ENCODE measurements around the gene ZP1. TPM values are rescaled to one million over a fixed set of nuclear protein-coding genes. Genes with fewer than 3 reads are reported as not detected.

ZP1 gene
- total and polyA plus RNA-seq, 2 of the 13 experiments (the other 11 are each of a cell fraction or from before 2014, with no cell fraction given) = 0.16 TPM; not detected in 1

DNA sequence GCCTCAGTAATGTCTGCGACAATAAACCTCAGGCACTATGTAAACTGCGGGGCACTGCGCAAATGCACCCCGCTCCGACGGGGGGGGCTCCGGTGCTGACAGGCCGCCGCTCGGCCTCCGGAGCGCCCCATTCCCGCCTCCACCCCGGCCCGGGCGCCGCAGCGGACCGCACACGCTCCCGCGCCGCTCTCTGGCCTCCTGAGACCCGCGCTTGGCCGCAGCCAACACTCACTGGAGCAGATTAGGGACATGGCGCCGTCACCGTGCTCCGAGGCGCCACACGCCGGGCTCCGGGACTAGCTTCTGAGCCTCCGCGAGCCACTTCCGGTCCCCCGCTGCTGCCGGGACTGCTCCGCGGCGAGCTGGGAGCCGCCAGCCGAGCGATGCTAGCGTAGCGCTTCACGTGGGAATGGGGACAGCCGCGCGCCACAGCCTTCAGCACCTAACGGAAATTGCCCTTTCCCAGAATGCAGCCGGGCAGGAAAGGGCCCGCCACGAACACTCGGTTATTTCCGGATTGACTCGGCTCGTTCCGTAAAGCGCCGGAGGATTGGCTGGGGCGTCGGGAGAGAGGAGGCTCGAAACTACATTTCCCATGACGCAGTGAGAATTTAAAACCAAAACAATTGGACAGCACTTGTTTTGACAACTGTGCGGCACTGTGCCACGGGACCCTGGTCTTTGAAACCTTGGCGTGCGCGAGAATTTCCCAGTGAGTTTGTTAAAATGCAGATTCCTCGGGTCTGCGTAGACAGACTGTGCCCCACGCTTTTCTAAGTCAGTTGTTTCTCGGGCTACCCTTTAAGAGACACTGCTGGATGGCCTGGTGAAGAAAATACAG is 39.0 kb downstream of the ZP1 start, which contains the start of gene PRPF19 (continued):
- TF ChIP-seq, protein P1, sequence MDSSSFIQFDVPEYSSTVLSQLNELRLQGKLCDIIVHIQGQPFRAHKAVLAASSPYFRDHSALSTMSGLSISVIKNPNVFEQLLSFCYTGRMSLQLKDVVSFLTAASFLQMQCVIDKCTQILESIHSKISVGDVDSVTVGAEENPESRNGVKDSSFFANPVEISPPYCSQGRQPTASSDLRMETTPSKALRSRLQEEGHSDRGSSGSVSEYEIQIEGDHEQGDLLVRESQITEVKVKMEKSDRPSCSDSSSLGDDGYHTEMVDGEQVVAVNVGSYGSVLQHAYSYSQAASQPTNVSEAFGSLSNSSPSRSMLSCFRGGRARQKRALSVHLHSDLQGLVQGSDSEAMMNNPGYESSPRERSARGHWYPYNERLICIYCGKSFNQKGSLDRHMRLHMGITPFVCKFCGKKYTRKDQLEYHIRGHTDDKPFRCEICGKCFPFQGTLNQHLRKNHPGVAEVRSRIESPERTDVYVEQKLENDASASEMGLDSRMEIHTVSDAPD (CRISPR knock-in tag; IDR thresholded peaks at IDR 0.05) = 0 out of 2 replicates have a peak, but pooled peaks have one; percentile 20
- TF ChIP-seq SAP130 (CRISPR knock-in tag; IDR thresholded peaks at IDR 0.05; ENCODE audit: low read depth) = peak; percentile 88
- TF ChIP-seq, protein P2, sequence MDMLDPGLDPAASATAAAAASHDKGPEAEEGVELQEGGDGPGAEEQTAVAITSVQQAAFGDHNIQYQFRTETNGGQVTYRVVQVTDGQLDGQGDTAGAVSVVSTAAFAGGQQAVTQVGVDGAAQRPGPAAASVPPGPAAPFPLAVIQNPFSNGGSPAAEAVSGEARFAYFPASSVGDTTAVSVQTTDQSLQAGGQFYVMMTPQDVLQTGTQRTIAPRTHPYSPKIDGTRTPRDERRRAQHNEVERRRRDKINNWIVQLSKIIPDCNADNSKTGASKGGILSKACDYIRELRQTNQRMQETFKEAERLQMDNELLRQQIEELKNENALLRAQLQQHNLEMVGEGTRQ (IDR thresholded peaks at IDR 0.05; ENCODE audit: low read depth, low read length) = no peak
- TF ChIP-seq, protein P2 (CRISPR knock-in tag; IDR thresholded peaks at IDR 0.05; ENCODE audit: borderline replicate concordance) = peak; percentile 37; the same call in 1 of the 2 replicates
- TF ChIP-seq MED13 (CRISPR knock-in tag; IDR thresholded peaks at IDR 0.05) = no peak
- no peak for TF ChIP-seq KAT2B (IDR thresholded peaks at IDR 0.05; ENCODE audit: borderline replicate concordance, low read depth, low read length)
- peak; percentile 82; the same call in 1 of the 2 replicates for TF ChIP-seq BCL3 (CRISPR knock-in tag; IDR thresholded peaks at IDR 0.05)
- peak; percentile 89 for TF ChIP-seq IRF2 (CRISPR knock-in tag; IDR thresholded peaks at IDR 0.05)
- peak; percentile 89; the same call in 1 of the 2 replicates for TF ChIP-seq DR1 (CRISPR knock-in tag; IDR thresholded peaks at IDR 0.05)
- TF ChIP-seq, protein P3, sequence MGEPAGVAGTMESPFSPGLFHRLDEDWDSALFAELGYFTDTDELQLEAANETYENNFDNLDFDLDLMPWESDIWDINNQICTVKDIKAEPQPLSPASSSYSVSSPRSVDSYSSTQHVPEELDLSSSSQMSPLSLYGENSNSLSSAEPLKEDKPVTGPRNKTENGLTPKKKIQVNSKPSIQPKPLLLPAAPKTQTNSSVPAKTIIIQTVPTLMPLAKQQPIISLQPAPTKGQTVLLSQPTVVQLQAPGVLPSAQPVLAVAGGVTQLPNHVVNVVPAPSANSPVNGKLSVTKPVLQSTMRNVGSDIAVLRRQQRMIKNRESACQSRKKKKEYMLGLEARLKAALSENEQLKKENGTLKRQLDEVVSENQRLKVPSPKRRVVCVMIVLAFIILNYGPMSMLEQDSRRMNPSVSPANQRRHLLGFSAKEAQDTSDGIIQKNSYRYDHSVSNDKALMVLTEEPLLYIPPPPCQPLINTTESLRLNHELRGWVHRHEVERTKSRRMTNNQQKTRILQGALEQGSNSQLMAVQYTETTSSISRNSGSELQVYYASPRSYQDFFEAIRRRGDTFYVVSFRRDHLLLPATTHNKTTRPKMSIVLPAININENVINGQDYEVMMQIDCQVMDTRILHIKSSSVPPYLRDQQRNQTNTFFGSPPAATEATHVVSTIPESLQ (CRISPR knock-in tag; conservative IDR thresholded peaks at IDR 0.05) = no peak
- no peak for TF ChIP-seq ZNF780A (CRISPR knock-in tag; IDR thresholded peaks at IDR 0.05)
- TF ChIP-seq REXO4 (CRISPR knock-in tag; IDR thresholded peaks at IDR 0.05; ENCODE audit: borderline replicate concordance) = no peak
- TF ChIP-seq CAMTA2 (CRISPR knock-in tag; IDR thresholded peaks at IDR 0.05; ENCODE audit: borderline replicate concordance) = no peak
- TF ChIP-seq KLF15 (CRISPR knock-in tag; IDR thresholded peaks at IDR 0.05; ENCODE audit: borderline replicate concordance) = no peak
- peak; percentile 97 for TF ChIP-seq ARID4A (CRISPR knock-in tag; IDR thresholded peaks at IDR 0.05; ENCODE audit: borderline replicate concordance)
